AG04450 (cell line): ENCODE measurements around the gene CKM. TPM values are rescaled to one million over a fixed set of nuclear protein-coding genes. Genes with fewer than 3 reads are reported as not detected.

Experiments
- CTCF ChIA-PET: fragments of 300-600, 350-600 bp; formaldehyde crosslinking; extraction: SDS; loops from one replicate; lab custom pipeline; 2022; ENCODE audit warnings: antibody characterized with exemption, inconsistent platforms; lab: Charles Lee
- POLR2A ChIA-PET: fragments of 350-600 bp; formaldehyde crosslinking; extraction: SDS; loops from one replicate; lab custom pipeline; 2021; ENCODE audit warnings: antibody characterized with exemption, inconsistent platforms; lab: Yijun Ruan, JAX
- DNase-seq: peaks from one replicate; pipeline ENCODE4 v3.0.0-alpha.2; 2011; ENCODE audit warnings: low read depth, low spot score
- H3K27ac ChIP-seq: one replicate; pipeline ENCODE4 v1.5.1; 2012; ENCODE audit warnings: low read depth, low read length, control low read depth
- H3K27me3 ChIP-seq: one replicate; pipeline ENCODE4 v1.6.0; 2012; ENCODE audit warnings: low read length; ENCODE audit not compliant: control insufficient read depth, insufficient read depth
- H3K4me3 ChIP-seq: 2 replicates; pipeline ENCODE4 v1.5.1; 2011; ENCODE audit warnings: mild to moderate bottlenecking, low read depth, low read length, control low read depth
- H3K9me3 ChIP-seq: 2 replicates; pipeline ENCODE4 v1.5.1; 2012; ENCODE audit warnings: low read length; ENCODE audit not compliant: control insufficient read depth, insufficient read depth
- CTCF ChIP-seq: IDR thresholded peaks from 2 replicates; pipeline ENCODE4 v1.5.1; 2011; ENCODE audit warnings: low read depth, low read length, control low read depth, inconsistent platforms
- polyA plus RNA-seq: library from polyadenylated mRNA; depleted of rRNA; stranded (reverse); fragments of >200 nt; gene quantifications from 2 replicates; pipeline ENCODE4 v1.2.3, GENCODE V29; 2011

CKM gene
- polyA plus RNA-seq, 1 experiment: not detected

GRCh38 chr19:45322311-45322710 is 364 bp downstream of the CKM start:
- no peak for DNase-seq
- Histone ChIP-seq H3K27me3 (peaks cover 24% of the 10 kb centered on the region), H3K9me3 (no peaks in the 10 kb centered on the region), H3K4me3 (no peak overlapping the region), H3K27ac (no peak overlapping the region)
- CTCF ChIA-PET: no interaction called here
- TF ChIP-seq CTCF: no peak
- POLR2A ChIA-PET: interaction anchor here (0.6 to 0.7 kb wide), 2 partner anchors 10 to 47 kb away, joined by 3 read pairs; no protein-coding TSS in a partner anchor

GRCh38 chr19:45321848-45322247 is 827 bp downstream of the CKM start:
- no peaks in the 10 kb centered on the region for H3K9me3 ChIP-seq
- DNase-seq: no peak
- ChIA-PET POLR2A (interaction anchor here (0.6 kb wide), 1 partner anchor 63 kb away, joined by 3 read pairs; no protein-coding TSS in a partner anchor), CTCF (interaction anchor here (0.9 kb wide), 1 partner anchor 121 kb away, joined by 3 read pairs; no protein-coding TSS in a partner anchor)
- no peak overlapping the region for H3K27ac ChIP-seq
- H3K4me3 ChIP-seq: no peak overlapping the region
- peaks cover 24% of the 10 kb centered on the region for H3K27me3 ChIP-seq
- TF ChIP-seq CTCF: no peak

- POLR2A ChIA-PET: interaction anchor here (0.6 kb wide), 2 partner anchors 62 to 108 kb away, joined by 3 to 4 read pairs; no protein-coding TSS in a partner anchor
- CTCF ChIA-PET: interaction anchor here (0.9 kb wide), 1 partner anchor 121 kb away, joined by 3 read pairs; no protein-coding TSS in a partner anchor
- no peak for TF ChIP-seq CTCF
- Histone ChIP-seq H3K4me3 (no peak overlapping the region), H3K27me3 (peaks cover 29% of the 10 kb centered on the region), H3K27ac (no peak overlapping the region), H3K9me3 (no peaks in the 10 kb centered on the region)
- no peak for DNase-seq
Measured at GRCh38 chr19:45320997-45321775, 1.5 kb downstream of the CKM start.

- CTCF ChIA-PET: no interaction called here
- POLR2A ChIA-PET: interaction anchor here (0.6 kb wide), 1 partner anchor 190 kb away, joined by 3 read pairs; no protein-coding TSS in a partner anchor
- peaks cover 18% of the 10 kb centered on the region for H3K27me3 ChIP-seq
- DNase-seq: no peak
- no peak overlapping the region for H3K4me3 ChIP-seq
- TF ChIP-seq CTCF: no peak
- no peak overlapping the region for H3K27ac ChIP-seq
- H3K9me3 ChIP-seq: no peaks in the 10 kb centered on the region; the same call in 1 of the 2 replicates
Measured at GRCh38 chr19:45315304-45315703, 7.4 kb downstream of the CKM start.
